ENCODE results near the gene CBX4. TPM values are rescaled to one million over a fixed set of nuclear protein-coding genes. Genes with fewer than 3 reads are reported as not detected.

The CBX4 gene
- 27.0 to 36.2 TPM (median 34.5 TPM) in 5 replicates for total RNA-seq (2022; extraction: Qiagen RNA extraction)

GRCh38 chr17:79839356-79840268, at the start of gene CBX4:
Gene CBX4, minus strand, starts transcription at chr17:79839440. Its CDS starts 189 bp downstream, at chr17:79839251.

GRCh38 chr17:79796763-79797491, 42.3 kb downstream of the CBX4 start, which contains the start of gene CBX8:
Gene CBX8, minus strand, starts transcription at chr17:79797077. Its CDS starts 79 bp downstream, at chr17:79796998.

Other genes starting within 250 kb of the CBX4 start
- 3.2 to 5.1 TPM (median 4.1 TPM) in 5 replicates for gene RBFOX3, start 228.4 kb downstream of the CBX4 start, total RNA-seq (2022; extraction: Qiagen RNA extraction)
- not detected in 5 replicates for gene ENPP7, start 108.5 kb downstream of the CBX4 start, total RNA-seq (2022; extraction: Qiagen RNA extraction)
- 13.5 to 20.9 TPM (median 19.1 TPM) in 5 replicates for gene CBX2, start 61.3 kb downstream of the CBX4 start, total RNA-seq (2022; extraction: Qiagen RNA extraction)
- gene CBX8, start 42.4 kb downstream of the CBX4 start, total RNA-seq (2022; extraction: Qiagen RNA extraction) = 11.5 to 22.3 TPM (median 21.0 TPM) in 5 replicates
- 6.0 to 11.2 TPM (median 8.9 TPM) in 5 replicates for gene TBC1D16, start 196.4 kb upstream of the CBX4 start, total RNA-seq (2022; extraction: Qiagen RNA extraction)
- 5.2 to 7.3 TPM (median 5.8 TPM) in 5 replicates for gene CCDC40, start 197.2 kb upstream of the CBX4 start, total RNA-seq (2022; extraction: Qiagen RNA extraction)

Measured in A549 treated with CORT108297 at 1 μM for 4 hours (cell line).